NT2/D1 (cell line): ENCODE measurements around the gene TBC1D32.

ENCODE experiments used
- DNase-seq: peaks from one replicate; pipeline ENCODE4 v3.0.0-alpha.2; 2011; ENCODE audit warnings: low read depth, low spot score
- H3K27me3 ChIP-seq: 2 replicates; pipeline ENCODE4 v1.6.0; 2011; ENCODE audit warnings: mild to moderate bottlenecking; ENCODE audit not compliant: insufficient read length, insufficient read depth
- H3K36me3 ChIP-seq: 2 replicates; pipeline ENCODE4 v1.6.1; 2011; ENCODE audit warnings: mild to moderate bottlenecking, low read length, mixed read lengths; ENCODE audit not compliant: insufficient read depth, insufficient read length
- H3K4me1 ChIP-seq: 2 replicates; pipeline ENCODE4 v1.5.1; 2011; ENCODE audit not compliant: insufficient read depth, insufficient read length
- H3K4me3 ChIP-seq: 2 replicates; pipeline ENCODE4 v1.5.1; 2011; ENCODE audit warnings: low read depth; ENCODE audit not compliant: insufficient read length
- H3K9ac ChIP-seq: 2 replicates; pipeline ENCODE4 v1.6.0; 2011; ENCODE audit warnings: low read depth; ENCODE audit not compliant: insufficient read length
- H3K9me3 ChIP-seq: 2 replicates; pipeline ENCODE4 v1.5.1; 2011; ENCODE audit warnings: mild to moderate bottlenecking, low read length; ENCODE audit not compliant: insufficient read depth
- SUZ12 ChIP-seq: IDR thresholded peaks from 2 replicates; pipeline ENCODE4 v1.6.1; 2011; ENCODE audit not compliant: insufficient read length, insufficient read depth; ENCODE audit errors: extremely low read depth
- YY1 ChIP-seq: IDR thresholded peaks from 2 replicates; pipeline ENCODE4 v1.6.1; 2011; ENCODE audit not compliant: insufficient read length, insufficient read depth
- ZNF274 ChIP-seq: IDR thresholded peaks from 2 replicates; pipeline ENCODE4 v1.6.1; 2011; ENCODE audit warnings: mild to moderate bottlenecking, low read depth, low read length

TBC1D32 gene

DNA sequence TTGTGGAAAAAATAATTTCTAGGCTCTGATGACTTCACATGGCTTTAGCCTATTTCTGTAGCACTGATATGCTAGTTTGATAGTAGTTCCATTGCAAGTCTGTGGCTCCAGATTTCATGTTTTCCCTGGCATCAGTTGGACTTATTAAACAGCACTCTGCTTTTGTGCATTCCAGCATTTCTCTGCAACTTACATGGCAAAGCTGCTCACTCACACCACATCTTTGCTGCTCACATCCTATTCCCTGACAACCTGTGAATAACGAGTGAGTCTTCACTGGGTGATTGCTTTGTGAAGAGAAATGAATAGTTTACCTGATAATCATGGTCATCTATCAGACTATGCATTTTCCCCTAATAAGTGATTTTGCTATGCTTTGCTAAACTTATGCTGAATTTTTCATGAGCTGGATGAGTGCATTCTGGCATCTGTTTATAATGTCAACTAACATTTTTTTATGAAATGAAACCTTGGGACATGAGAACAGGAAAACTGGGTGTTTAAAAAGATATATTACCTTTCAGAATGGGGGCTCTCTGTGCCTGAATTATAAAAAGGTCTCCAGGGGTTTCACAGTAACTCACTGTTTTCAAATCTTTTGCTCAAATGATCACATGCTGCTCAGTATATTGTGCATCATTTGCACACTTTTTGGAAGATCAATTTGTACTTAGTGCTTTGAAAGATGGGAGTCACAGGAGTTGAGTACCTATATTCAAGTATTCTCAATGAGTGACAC, 301.8 kb downstream of the TBC1D32 start:
- no peak for TF ChIP-seq ZNF274
- TF ChIP-seq YY1: no peak
- TF ChIP-seq SUZ12: no peak
- Histone ChIP-seq H3K4me1 (no peaks in the 10 kb centered on the region), H3K36me3 (no peaks in the 10 kb centered on the region), H3K27me3 (no peaks in the 10 kb centered on the region), H3K4me3 (no peak overlapping the region), H3K9ac (no peak overlapping the region), H3K9me3 (no peaks in the 10 kb centered on the region)
- DNase-seq: no peak
